SU-DHL-6 (cell line): Measurements from ENCODE around the gene P3H4.

Experiments
- CTCF ChIP-seq: fragments of 200-600 bp; sonication (generic); IDR thresholded peaks from one replicate; pipeline ENCODE4 v1.5.1; 2017; ENCODE audit warnings: antibody characterized with exemption, mild to moderate bottlenecking, low read length, moderate library complexity; ENCODE audit not compliant: insufficient read depth, poor library complexity, severe bottlenecking
- EZH2phosphoT487 ChIP-seq: fragments of 200-600 bp; sonication (generic), shearing (Covaris generic); conservative IDR thresholded peaks from 2 replicates; pipeline ENCODE4 v1.6.1; 2018; ENCODE audit warnings: mild to moderate bottlenecking, antibody characterized with exemption, low read length, moderate library complexity, mixed read lengths

GRCh38 chr17:41835214-41835799 is 23.6 kb upstream of the P3H4 start:
- TF ChIP-seq CTCF: no peak
- TF ChIP-seq EZH2phosphoT487: no peak
